GM12865 (cell line): ENCODE measurements around the gene BEND6.
A peak's percentile ranks its signal among the peaks of the same experiment; 100 is the strongest.

Experiments
- DNase-seq: peaks from one replicate; pipeline ENCODE4 v3.0.0; 2010; ENCODE audit warnings: low read depth
- H3K4me3 ChIP-seq: 2 replicates; pipeline ENCODE4 v1.5.1; 2011; ENCODE audit warnings: mild to moderate bottlenecking, low read depth, low read length, control low read depth
- CTCF ChIP-seq: IDR thresholded peaks from 2 replicates; pipeline ENCODE4 v1.5.1; 2011; ENCODE audit warnings: low read length, control low read depth, low read depth, inconsistent platforms; ENCODE audit not compliant: insufficient read depth; ENCODE audit errors: missing control alignments

BEND6 gene

GRCh38 chr6:56959094-56959493, 4.2 kb downstream of the BEND6 start:
- no peak for TF ChIP-seq CTCF
- DNase-seq, result no peak
- H3K4me3 ChIP-seq, result no peak overlapping the region

- no peak overlapping the region for H3K4me3 ChIP-seq
- TF ChIP-seq CTCF, result no peak
- DNase-seq, result no peak
Observed at GRCh38 chr6:56959938-56960337, 5.0 kb downstream of the BEND6 start.

GRCh38 chr6:56961151-56961550, 6.2 kb downstream of the BEND6 start:
- TF ChIP-seq CTCF, result no peak
- peak; percentile 13 for DNase-seq
- no peak overlapping the region for H3K4me3 ChIP-seq

GRCh38 chr6:56962441-56962840, 7.5 kb downstream of the BEND6 start:
- DNase-seq, result no peak
- no peak for TF ChIP-seq CTCF
- no peak overlapping the region for H3K4me3 ChIP-seq

GRCh38 chr6:56963043-56963442, 8.1 kb downstream of the BEND6 start:
- TF ChIP-seq CTCF, result no peak
- no peak overlapping the region for H3K4me3 ChIP-seq
- DNase-seq, result no peak

GRCh38 chr6:56963793-56964192, 8.9 kb downstream of the BEND6 start:
- no peak overlapping the region for H3K4me3 ChIP-seq
- no peak for DNase-seq
- TF ChIP-seq CTCF, result no peak

- no peak for DNase-seq
- no peak for TF ChIP-seq CTCF
- H3K4me3 ChIP-seq, result no peak overlapping the region
Observed at GRCh38 chr6:56965126-56965525, 10.2 kb downstream of the BEND6 start.
